ENCODE data around the gene STT3B.

- no peak for TF ChIP-seq POLR2A (IDR thresholded peaks at IDR 0.05)
- TF ChIP-seq CTCF (IDR thresholded peaks at IDR 0.05) = no peak
- no peak for TF ChIP-seq EP300 (IDR thresholded peaks at IDR 0.05)
These were observed 84.0 kb downstream of the STT3B start for GRCh38 chr3:31616711-31617110.
